ENCODE results near the gene COPZ1. TPM values are rescaled to one million over a fixed set of nuclear protein-coding genes. Genes with fewer than 3 reads are reported as not detected.

COPZ1 gene
- total RNA-seq, 2 experiments from 2014 or later = 126 to 130 TPM

DNA sequence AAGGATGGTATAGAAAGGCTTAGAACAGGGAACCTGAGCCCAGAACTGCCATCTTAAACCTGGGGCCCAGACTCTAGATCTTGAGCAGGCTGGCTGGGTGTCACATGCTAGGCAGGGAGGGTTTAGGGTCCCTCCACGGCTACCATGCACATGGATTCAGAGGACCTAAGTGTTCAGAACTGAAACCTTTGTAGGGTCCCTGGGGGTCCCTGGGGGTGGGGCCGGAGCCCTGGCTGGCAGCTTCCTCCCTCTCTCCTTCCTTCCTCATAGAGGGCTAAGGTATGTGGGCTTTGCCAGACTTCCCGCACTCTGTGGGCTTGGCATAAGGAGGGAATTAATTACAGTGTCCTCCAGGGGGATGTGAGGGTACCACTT, 64.2 kb downstream of the COPZ1 start:
- no peaks in the 10 kb centered on the region for H3K9me3 Mint-ChIP-seq
- H3K27me3 Mint-ChIP-seq = no peaks in the 10 kb centered on the region
- ChIA-PET POLR2A (no interaction called here), CTCF (no interaction called here)
- no peak overlapping the region for H3K27ac Mint-ChIP-seq
- no peak for DNase-seq
- H3K4me1 Mint-ChIP-seq = peaks cover 21% of the 10 kb centered on the region
- H3K4me3 Mint-ChIP-seq = no peak overlapping the region
- peaks cover 17% of the 10 kb centered on the region for H3K36me3 Mint-ChIP-seq (ENCODE audit: low read depth)

DNA sequence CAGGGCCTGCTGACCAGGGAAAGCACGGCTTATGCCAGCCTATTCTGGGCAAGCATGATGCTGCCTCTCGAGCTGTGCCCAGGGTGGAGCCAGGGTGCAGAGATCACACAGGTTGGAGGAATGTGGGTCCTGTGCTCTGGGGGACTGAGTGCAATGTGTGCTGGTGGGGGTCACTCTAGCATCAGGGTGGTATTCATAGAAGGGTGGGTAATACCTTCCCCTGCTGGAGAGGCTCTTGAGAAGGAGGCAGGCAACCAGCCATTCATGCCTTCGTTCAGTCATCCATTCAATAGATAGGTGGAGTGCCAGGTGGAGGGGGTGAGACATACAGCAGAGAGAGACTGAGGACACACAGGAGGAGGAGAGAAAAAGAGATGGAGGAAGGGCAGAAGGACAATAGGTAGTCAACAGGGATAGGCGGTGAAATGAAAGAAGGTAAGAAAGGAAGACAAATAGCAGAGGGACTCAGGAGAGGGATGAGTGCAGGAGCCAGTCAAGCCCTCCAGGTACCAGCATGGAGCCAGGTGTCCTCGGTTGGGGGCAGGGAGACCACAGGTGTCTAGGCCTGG, 64.8 kb downstream of the COPZ1 start:
- Mint-ChIP-seq H3K9me3 (no peaks in the 10 kb centered on the region), H3K4me3 (no peak overlapping the region), H3K36me3 (ENCODE audit: low read depth) (peaks cover 22% of the 10 kb centered on the region), H3K27me3 (no peaks in the 10 kb centered on the region), H3K27ac (no peak overlapping the region), H3K4me1 (peaks cover 27% of the 10 kb centered on the region)
- POLR2A ChIA-PET = no interaction called here
- CTCF ChIA-PET = no interaction called here
- DNase-seq = no peak

DNA sequence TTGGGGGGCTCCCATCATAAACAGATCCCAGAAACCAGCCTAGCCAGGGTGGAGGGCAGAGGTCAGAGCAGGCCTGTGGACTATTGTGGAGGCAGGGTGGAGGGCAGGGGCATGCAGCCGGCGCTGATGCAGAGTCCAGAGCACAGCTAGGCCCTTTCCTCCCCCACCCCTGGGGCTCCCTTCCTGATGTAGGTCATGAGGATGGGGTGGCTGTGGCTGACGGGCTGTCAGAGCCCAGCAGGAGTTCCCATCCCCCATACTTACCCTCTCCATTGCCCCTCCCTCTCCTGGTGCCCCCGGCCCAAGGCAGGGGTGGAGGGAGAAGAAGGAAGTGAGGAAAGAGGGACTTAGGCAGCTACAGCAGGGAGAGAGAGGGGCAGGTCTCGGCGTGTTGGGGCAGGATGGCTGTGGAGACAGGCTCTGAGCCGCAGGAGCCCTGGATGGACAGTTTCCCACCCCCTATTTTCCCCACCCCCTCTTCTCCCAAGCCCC, 65.3 kb downstream of the COPZ1 start:
- no peak for DNase-seq
- Mint-ChIP-seq H3K9me3 (no peaks in the 10 kb centered on the region), H3K36me3 (ENCODE audit: low read depth) (peaks cover 28% of the 10 kb centered on the region), H3K27me3 (no peaks in the 10 kb centered on the region), H3K27ac (no peak overlapping the region), H3K4me1 (peaks cover 32% of the 10 kb centered on the region), H3K4me3 (no peak overlapping the region)
- ChIA-PET POLR2A (no interaction called here), CTCF (no interaction called here)

DNA sequence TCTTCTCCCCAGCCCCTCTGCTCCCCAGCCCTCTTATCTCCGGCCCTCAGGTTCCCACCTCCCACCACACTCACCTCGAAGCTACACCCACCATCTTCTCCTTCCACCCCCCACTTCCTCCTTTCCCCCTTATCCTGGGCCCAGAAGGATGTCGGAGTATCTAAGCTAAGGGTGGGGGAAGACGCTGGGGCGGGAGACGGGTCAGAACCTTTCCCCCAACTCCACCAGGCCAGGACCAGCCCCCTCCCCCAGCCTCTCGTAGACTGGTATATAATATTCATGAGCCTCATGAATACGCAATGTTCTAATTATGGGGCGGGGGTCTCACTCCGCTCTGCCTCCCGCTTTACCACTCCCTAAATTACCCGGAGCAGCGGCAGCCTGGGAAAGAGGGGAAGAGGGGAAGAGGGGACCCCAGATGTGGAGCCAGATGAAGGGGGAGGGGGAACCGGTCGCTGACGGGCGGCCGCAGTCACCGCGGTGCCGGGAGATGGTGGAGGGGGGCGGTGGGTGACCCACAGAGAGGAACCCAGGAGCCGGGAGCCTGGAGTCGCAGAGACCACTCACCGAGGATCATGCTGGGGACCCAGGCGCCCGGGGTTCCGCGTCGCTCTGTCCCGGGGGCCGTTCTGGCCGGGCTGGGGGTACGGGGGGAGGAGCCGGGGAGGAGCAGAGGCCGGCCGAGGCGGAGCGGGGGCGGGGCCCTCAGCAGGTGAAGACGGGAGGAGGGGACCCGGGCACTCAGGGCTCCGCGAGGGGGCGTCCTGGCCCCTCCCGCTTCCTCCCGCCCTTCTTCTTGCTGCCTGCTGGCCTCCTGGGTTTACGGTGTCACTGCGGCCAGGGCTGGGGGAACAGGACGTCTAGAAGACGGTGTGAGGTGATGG, 66.0 kb downstream of the COPZ1 start:
- Mint-ChIP-seq H3K9me3 (no peaks in the 10 kb centered on the region), H3K4me3 (no peak overlapping the region), H3K4me1 (peaks cover 33% of the 10 kb centered on the region), H3K27me3 (no peaks in the 10 kb centered on the region), H3K27ac (no peak overlapping the region), H3K36me3 (ENCODE audit: low read depth) (peaks cover 34% of the 10 kb centered on the region)
- ChIA-PET POLR2A (no interaction called here), CTCF (interaction anchor here (1.1 to 3.6 kb wide), 2 partner anchors 10 to 48 kb away, joined by 4 to 25 read pairs; no protein-coding TSS in a partner anchor)
- DNase-seq = peak; percentile 59

DNA sequence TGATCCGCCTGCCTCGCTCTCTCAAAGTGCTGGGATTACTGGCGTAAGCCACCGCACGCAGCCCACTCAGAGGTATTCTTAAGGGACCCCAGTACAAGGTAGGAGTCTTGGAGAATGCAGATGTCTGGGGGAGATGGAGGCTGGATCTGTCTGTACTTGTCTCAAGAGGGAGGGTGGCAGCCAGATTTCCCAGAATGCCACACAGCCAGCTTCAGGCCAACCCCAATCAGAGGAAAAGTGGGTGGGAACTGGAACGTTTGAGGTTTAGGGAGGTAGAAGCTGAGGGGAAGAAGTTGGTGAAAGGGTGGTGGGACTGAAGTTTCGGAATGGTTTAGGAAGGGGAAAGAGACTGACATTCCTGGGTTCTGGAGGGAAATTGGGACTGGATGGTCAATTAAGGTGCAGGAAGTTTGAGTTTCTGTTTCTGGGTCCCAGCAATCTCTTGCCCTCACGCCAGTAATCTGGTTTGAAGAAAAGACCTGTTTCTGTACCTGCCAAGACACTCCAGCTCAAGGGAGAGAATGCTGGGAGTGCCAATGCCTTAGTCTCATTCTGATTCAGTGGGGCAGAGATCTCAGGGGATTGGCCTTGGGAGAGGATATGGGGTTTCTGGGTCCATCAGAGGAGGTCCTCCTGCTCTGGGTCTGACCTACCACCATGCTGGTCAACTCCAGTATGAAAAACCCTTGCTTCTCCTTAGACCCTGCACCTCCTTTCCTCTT, 67.7 kb downstream of the COPZ1 start:
- Mint-ChIP-seq H3K4me3 (no peak overlapping the region), H3K36me3 (ENCODE audit: low read depth) (peaks cover 48% of the 10 kb centered on the region), H3K27ac (no peak overlapping the region), H3K27me3 (no peaks in the 10 kb centered on the region), H3K4me1 (peaks cover 39% of the 10 kb centered on the region), H3K9me3 (no peaks in the 10 kb centered on the region)
- DNase-seq = no peak
- ChIA-PET POLR2A (interaction anchor here (1.4 kb wide), 1 partner anchor 18 kb away, joined by 3 read pairs; no protein-coding TSS in a partner anchor), CTCF (interaction anchor here (0.8 to 3.6 kb wide), 9 partner anchors 9 to 50 kb away, joined by 3 to 25 read pairs (median 4); no protein-coding TSS in a partner anchor)

DNA sequence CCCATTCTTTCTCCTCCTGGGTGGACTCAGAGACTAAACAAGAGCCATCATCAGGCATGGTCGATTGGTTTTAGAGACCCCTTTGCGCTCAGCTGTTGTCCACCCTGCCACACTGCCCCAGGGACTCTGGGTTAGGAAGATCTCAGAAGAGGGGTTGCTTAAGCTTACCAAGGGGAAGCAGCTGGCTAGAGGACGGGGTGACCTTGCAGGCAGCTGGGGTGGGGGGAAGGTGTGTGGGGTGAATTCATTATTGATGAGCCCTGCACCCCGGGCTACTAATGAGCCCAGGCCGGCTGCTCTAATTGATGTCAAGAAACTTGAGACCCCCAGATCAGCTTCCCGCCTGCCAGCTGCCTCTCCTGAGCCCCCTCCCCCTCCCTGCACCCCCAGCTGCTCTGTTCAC, 68.3 kb downstream of the COPZ1 start:
- Mint-ChIP-seq H3K4me1 (peaks cover 44% of the 10 kb centered on the region), H3K9me3 (no peaks in the 10 kb centered on the region), H3K27ac (no peak overlapping the region), H3K4me3 (no peak overlapping the region), H3K27me3 (no peaks in the 10 kb centered on the region), H3K36me3 (ENCODE audit: low read depth) (peaks cover 54% of the 10 kb centered on the region)
- CTCF ChIA-PET = interaction anchor here (0.5 to 3.6 kb wide), 11 partner anchors 9 to 142 kb away, joined by 3 to 25 read pairs (median 4); no protein-coding TSS in a partner anchor
- DNase-seq = no peak
- POLR2A ChIA-PET = interaction anchor here (1.0 to 1.4 kb wide), 2 partner anchors 18 to 104 kb away, joined by 3 read pairs; partner anchors contain the start of gene NCKAP1L

DNA sequence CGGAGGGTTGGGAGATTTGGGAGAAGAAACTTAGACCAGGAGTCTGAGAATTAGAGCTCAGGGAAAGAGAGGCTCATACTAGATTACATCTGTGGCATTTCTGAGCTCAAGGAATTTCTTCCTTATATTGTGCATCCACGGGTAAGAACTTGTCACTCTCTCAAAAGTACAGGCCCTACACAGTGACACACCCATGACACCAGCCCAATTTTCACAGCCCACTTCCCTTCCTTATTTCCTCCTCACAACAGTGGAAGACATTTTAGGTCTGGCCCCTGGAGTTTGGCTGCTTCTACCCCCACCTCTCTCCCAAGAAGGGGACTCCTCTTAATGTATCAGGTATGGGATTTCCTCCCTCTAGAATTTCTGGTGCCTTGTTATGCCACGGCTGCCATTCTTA, 68.8 kb downstream of the COPZ1 start:
- Mint-ChIP-seq H3K4me3 (no peak overlapping the region), H3K9me3 (no peaks in the 10 kb centered on the region), H3K27ac (peak overlapping the region; percentile 48), H3K27me3 (no peaks in the 10 kb centered on the region), H3K36me3 (ENCODE audit: low read depth) (peaks cover 58% of the 10 kb centered on the region), H3K4me1 (peaks cover 48% of the 10 kb centered on the region)
- no peak for DNase-seq
- ChIA-PET POLR2A (interaction anchor here (1.0 to 1.4 kb wide), 2 partner anchors 17 to 104 kb away, joined by 3 read pairs; partner anchors contain the start of gene NCKAP1L), CTCF (interaction anchor here (0.5 to 3.6 kb wide), 11 partner anchors 8 to 142 kb away, joined by 3 to 25 read pairs (median 4); no protein-coding TSS in a partner anchor)

DNA sequence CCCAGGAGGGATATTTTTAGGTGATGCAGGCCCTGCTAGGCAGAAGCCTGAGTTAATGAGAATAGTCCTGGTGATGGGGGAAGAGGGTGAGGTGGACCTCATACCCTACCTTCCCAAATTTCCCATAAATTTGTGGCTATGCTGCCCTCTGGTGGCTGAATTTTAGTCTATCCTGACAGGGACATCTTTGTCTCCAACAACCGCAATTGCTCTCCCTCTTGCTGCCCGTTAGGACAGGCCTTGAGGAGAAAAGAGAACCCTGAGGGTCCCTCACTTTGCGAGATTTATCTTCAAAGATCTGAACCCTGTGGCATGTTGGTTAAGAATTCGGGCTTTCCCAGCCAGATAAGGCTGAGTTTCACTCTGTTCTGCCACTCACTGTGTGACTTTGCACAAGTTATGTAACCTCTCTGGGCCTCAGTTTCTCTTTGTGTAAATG, 69.4 kb downstream of the COPZ1 start:
- Mint-ChIP-seq H3K4me3 (no peak overlapping the region), H3K27me3 (no peaks in the 10 kb centered on the region), H3K27ac (no peak overlapping the region), H3K4me1 (peaks cover 49% of the 10 kb centered on the region), H3K36me3 (ENCODE audit: low read depth) (peaks cover 60% of the 10 kb centered on the region), H3K9me3 (no peaks in the 10 kb centered on the region)
- POLR2A ChIA-PET = interaction anchor here (1.0 kb wide), 1 partner anchor 103 kb away, joined by 3 read pairs; the partner anchor contains the start of gene NCKAP1L
- DNase-seq = no peak
- CTCF ChIA-PET = interaction anchor here (0.9 to 1.7 kb wide), 6 partner anchors 8 to 143 kb away, joined by 3 to 7 read pairs (median 4); no protein-coding TSS in a partner anchor

DNA sequence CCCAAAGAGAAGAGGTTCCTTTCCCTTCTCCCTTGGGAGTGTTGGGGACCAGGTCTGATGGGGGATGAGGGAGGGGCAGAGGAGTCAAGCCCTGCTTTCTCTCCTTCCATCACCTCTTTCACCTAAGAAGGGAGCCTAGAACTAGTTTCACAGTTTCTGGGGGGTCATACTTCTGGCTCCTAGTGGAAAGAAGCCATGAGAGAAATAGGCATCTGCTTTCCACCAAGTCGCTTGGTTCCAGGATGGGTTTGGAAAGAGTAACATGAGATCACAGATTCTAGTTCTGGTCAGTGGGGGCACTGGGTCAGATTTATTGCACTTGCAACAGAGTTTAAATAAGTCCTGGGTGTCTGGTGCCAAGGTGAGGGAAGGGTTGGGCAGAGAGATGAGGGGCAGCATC, 70.1 kb downstream of the COPZ1 start:
- Mint-ChIP-seq H3K9me3 (no peaks in the 10 kb centered on the region), H3K27me3 (no peaks in the 10 kb centered on the region), H3K4me1 (peaks cover 45% of the 10 kb centered on the region), H3K36me3 (ENCODE audit: low read depth) (peaks cover 65% of the 10 kb centered on the region), H3K27ac (no peak overlapping the region), H3K4me3 (no peak overlapping the region)
- ChIA-PET POLR2A (no interaction called here), CTCF (interaction anchor here (1.2 to 12.1 kb wide), 3 partner anchors 9 to 51 kb away, joined by 4 to 481 read pairs (median 282); partner anchors contain the start of gene ITGA5)
- DNase-seq = no peak

DNA sequence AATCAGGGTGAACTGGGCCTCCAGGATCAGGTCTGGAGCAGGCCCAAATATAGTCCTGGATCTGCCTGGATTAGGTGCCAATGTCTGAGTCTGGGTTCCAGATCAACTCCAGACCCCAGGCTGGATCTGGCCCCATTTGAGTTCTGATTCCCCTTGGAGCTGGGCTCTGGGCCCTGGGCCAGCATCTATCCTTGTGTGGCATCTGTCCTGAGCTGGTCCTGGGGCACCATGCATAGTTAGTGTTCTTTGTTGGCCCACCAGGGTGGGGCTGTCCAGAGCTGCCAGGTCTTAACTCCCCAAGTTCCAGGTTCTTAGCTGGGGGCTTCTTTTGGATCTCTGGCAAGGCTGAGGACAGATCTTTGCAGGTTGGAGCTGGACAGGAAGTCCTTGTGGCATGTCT, 70.6 kb downstream of the COPZ1 start:
- CTCF ChIA-PET = interaction anchor here (0.7 to 12.1 kb wide), 6 partner anchors 7 to 132 kb away, joined by 3 to 481 read pairs (median 4); partner anchors contain the start of gene ITGA5
- Mint-ChIP-seq H3K9me3 (no peaks in the 10 kb centered on the region), H3K27me3 (no peaks in the 10 kb centered on the region), H3K27ac (no peak overlapping the region), H3K4me3 (no peak overlapping the region), H3K36me3 (ENCODE audit: low read depth) (peaks cover 71% of the 10 kb centered on the region), H3K4me1 (peaks cover 45% of the 10 kb centered on the region)
- no peak for DNase-seq
- POLR2A ChIA-PET = interaction anchor here (0.9 kb wide), 1 partner anchor 15 kb away, joined by 3 read pairs; no protein-coding TSS in a partner anchor

DNA sequence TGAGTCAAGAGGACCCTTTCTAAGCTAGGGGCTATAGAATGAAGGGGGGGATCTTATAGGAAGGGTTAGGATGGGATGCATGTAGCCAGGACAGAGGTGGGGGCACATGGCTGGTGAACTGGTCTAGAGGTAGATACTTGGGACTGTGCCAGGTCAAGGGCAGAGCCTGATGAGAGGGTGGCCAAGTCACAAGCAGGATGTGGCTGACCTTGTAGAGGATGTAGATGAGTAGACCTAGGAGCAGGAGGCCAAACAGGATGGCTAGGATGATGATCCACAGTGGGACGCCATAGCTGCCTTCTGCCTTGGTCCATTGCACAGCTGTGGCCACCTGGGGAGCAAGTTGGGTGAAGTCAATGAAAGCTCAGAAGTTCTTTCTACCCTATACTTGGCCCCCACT, 72.2 kb downstream of the COPZ1 start:
- CTCF ChIA-PET = interaction anchor here (12.0 to 12.1 kb wide), 2 partner anchors 19 to 49 kb away, joined by 282 to 481 read pairs; partner anchors contain the start of gene ITGA5
- Mint-ChIP-seq H3K27me3 (no peaks in the 10 kb centered on the region), H3K9me3 (no peaks in the 10 kb centered on the region), H3K4me3 (no peak overlapping the region), H3K27ac (no peak overlapping the region), H3K4me1 (peaks cover 39% of the 10 kb centered on the region), H3K36me3 (ENCODE audit: low read depth) (peaks cover 82% of the 10 kb centered on the region)
- DNase-seq = no peak
- POLR2A ChIA-PET = no interaction called here

DNA sequence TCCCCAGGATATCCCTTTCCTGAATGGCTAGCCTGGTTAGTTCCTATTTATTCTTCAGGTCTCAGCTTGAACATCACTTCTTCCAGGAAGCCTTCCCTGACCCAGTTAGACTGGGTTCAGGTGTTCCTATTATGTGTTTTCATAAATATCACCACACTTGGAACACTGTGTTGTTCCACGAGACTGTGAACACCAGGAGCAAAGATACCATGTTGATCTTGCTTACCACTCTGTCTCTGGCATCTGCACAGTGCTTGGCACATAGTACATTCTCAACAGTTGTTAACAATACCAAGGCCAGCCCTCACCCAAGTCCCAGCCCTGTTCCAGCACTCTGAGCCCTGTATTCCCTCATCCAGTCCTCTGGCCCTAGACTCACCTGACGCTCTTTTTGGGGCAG, 73.3 kb downstream of the COPZ1 start:
- Mint-ChIP-seq H3K27ac (no peak overlapping the region), H3K4me3 (no peak overlapping the region), H3K9me3 (no peaks in the 10 kb centered on the region), H3K36me3 (ENCODE audit: low read depth) (peaks cover 85% of the 10 kb centered on the region), H3K4me1 (peaks cover 35% of the 10 kb centered on the region), H3K27me3 (no peaks in the 10 kb centered on the region)
- no peak for DNase-seq
- POLR2A ChIA-PET = interaction anchor here (2.4 kb wide), 1 partner anchor 41 kb away, joined by 46 read pairs; no protein-coding TSS in a partner anchor
- CTCF ChIA-PET = interaction anchor here (1.5 to 12.1 kb wide), 8 partner anchors 11 to 133 kb away, joined by 3 to 481 read pairs (median 14); partner anchors contain the start of gene ITGA5
